Transverse colon (tissue), 3 donors: ENCODE data around the gene SSB.

Experiments
- POLR2A ChIP-seq: fragments of 450-650 bp; IDR thresholded peaks from one replicate; pipeline ENCODE4 v1.6.1; 2016; ENCODE audit warnings: antibody characterized with exemption, mild to moderate bottlenecking, moderate library complexity
- TF ChIP-seq, protein P1 (sequence below), 5 experiments: fragments of 200-600 bp in 3 of 5; fragments of 450-650 bp in 2 of 5; sonication (generic) in 3 of 5; IDR thresholded peaks; 1 replicate in 2 of 5; 2 replicates in 3 of 5; pipeline ENCODE4 v1.5.1; 2016 to 2017; ENCODE audit warnings: antibody characterized with exemption in 5 of 5, inconsistent platforms in 3 of 5, mild to moderate bottlenecking in 2 of 5, moderate library complexity in 1 of 5

DNA sequence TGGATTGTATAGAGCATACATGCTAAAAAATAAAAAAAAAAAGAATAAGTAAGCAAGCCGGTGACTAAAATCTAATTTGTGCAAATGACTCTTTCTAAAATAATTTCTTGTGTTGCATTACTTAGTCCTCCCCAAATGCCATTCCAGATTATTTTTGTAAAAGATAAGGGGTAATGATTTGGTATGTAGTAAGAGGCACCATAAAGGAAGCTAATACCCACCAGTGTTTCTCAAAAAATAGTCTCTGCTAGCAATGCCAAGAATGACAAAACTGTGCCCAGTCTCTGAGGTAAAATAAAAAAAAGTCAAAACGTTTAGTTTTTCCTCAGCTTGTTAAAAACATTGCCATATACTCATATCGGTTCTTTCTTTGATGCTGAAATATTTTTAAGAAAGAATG is 23.4 kb downstream of the SSB start:
- TF ChIP-seq, protein P1, sequence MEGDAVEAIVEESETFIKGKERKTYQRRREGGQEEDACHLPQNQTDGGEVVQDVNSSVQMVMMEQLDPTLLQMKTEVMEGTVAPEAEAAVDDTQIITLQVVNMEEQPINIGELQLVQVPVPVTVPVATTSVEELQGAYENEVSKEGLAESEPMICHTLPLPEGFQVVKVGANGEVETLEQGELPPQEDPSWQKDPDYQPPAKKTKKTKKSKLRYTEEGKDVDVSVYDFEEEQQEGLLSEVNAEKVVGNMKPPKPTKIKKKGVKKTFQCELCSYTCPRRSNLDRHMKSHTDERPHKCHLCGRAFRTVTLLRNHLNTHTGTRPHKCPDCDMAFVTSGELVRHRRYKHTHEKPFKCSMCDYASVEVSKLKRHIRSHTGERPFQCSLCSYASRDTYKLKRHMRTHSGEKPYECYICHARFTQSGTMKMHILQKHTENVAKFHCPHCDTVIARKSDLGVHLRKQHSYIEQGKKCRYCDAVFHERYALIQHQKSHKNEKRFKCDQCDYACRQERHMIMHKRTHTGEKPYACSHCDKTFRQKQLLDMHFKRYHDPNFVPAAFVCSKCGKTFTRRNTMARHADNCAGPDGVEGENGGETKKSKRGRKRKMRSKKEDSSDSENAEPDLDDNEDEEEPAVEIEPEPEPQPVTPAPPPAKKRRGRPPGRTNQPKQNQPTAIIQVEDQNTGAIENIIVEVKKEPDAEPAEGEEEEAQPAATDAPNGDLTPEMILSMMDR (IDR thresholded peaks at IDR 0.05): no peak
- TF ChIP-seq POLR2A: no peak
